Measurements from ENCODE around the gene APP.

GRCh38 chr21:26089730-26090129, 80.8 kb downstream of the APP start:
- TF ChIP-seq, protein P1, sequence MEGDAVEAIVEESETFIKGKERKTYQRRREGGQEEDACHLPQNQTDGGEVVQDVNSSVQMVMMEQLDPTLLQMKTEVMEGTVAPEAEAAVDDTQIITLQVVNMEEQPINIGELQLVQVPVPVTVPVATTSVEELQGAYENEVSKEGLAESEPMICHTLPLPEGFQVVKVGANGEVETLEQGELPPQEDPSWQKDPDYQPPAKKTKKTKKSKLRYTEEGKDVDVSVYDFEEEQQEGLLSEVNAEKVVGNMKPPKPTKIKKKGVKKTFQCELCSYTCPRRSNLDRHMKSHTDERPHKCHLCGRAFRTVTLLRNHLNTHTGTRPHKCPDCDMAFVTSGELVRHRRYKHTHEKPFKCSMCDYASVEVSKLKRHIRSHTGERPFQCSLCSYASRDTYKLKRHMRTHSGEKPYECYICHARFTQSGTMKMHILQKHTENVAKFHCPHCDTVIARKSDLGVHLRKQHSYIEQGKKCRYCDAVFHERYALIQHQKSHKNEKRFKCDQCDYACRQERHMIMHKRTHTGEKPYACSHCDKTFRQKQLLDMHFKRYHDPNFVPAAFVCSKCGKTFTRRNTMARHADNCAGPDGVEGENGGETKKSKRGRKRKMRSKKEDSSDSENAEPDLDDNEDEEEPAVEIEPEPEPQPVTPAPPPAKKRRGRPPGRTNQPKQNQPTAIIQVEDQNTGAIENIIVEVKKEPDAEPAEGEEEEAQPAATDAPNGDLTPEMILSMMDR (IDR thresholded peaks at IDR 0.05) = no peak
- TF ChIP-seq POLR2A (IDR thresholded peaks at IDR 0.05) = no peak
- TF ChIP-seq POLR2AphosphoS5 (IDR thresholded peaks at IDR 0.05) = no peak
- no peak for TF ChIP-seq EP300 (IDR thresholded peaks at IDR 0.05)
